IMR-90 (cell line): ENCODE data around the gene NFIX. TPM values are rescaled to one million over a fixed set of nuclear protein-coding genes. Genes with fewer than 3 reads are reported as not detected.

Source experiments
- ATAC-seq: fragments of 200-7000 bp; cut with Tn5 transposase; 2 replicates; pipeline ENCODE4 v1.9.1; 2020; ENCODE audit warnings: low read depth, mild to moderate bottlenecking, moderate library complexity
- BruUV-seq: library from RNA; stranded (reverse); fragments of 400-500 nt; replicated peaks from 2 replicates; lab custom pipeline; 2021; lab: Mats Ljungman, UMichigan
- CTCF ChIA-PET: fragments of 300-600 bp; formaldehyde crosslinking; extraction: SDS; loops from one replicate; lab custom pipeline; 2021; ENCODE audit warnings: antibody characterized with exemption; lab: Yijun Ruan, JAX
- POLR2A ChIA-PET: fragments of 300-600 bp; sonication (Branson Sonifier 250); formaldehyde crosslinking; loops from one replicate; lab custom pipeline; 2022; ENCODE audit warnings: antibody characterized with exemption; ENCODE audit not compliant: unreplicated experiment; lab: Charles Lee
- DNase-seq: peaks from one replicate; pipeline ENCODE4 v3.0.0; 2013
- H2AFZ ChIP-seq: replicated peaks from 2 replicates; pipeline ENCODE3; 2013; ENCODE audit warnings: low read length, mild to moderate bottlenecking; ENCODE audit not compliant: poor library complexity
- H2AK5ac ChIP-seq: 2 replicates; pipeline ENCODE4 v1.6.1; 2013; ENCODE audit warnings: low read depth, low read length, inconsistent platforms
- H2AK9ac ChIP-seq: replicated peaks from 2 replicates; pipeline ENCODE3; 2013; ENCODE audit warnings: mild to moderate bottlenecking, low read depth, low read length, moderate library complexity; ENCODE audit not compliant: poor library complexity
- H2BK120ac ChIP-seq: 2 replicates; pipeline ENCODE4 v1.6.1; 2013; ENCODE audit warnings: low read depth, low read length, inconsistent platforms
- H2BK15ac ChIP-seq: 3 replicates; pipeline ENCODE4 v1.6.1; 2013; ENCODE audit warnings: low read depth, low read length, inconsistent platforms
- H2BK20ac ChIP-seq: 2 replicates; pipeline ENCODE4 v1.6.1; 2013; ENCODE audit warnings: low read depth, mild to moderate bottlenecking, inconsistent platforms, low read length, moderate library complexity
- H2BK5ac ChIP-seq: 2 replicates; pipeline ENCODE4 v1.6.1; 2013; ENCODE audit warnings: mild to moderate bottlenecking, low read depth, low read length, inconsistent platforms; ENCODE audit not compliant: poor library complexity, severe bottlenecking
- H3K14ac ChIP-seq: replicated peaks from 2 replicates; pipeline ENCODE4 v1.6.1; 2013; ENCODE audit warnings: low read depth, low read length, inconsistent platforms
- H3K18ac ChIP-seq: 2 replicates; pipeline ENCODE4 v1.6.1; 2013; ENCODE audit warnings: low read depth, low read length, control low read depth
- H3K23ac ChIP-seq: 2 replicates; pipeline ENCODE4 v1.6.1; 2013; ENCODE audit warnings: low read depth, low read length, inconsistent platforms
- H3K27ac ChIP-seq: 2 replicates; pipeline ENCODE4 v1.5.1; 2013; ENCODE audit warnings: mild to moderate bottlenecking, control low read depth, low read length; ENCODE audit not compliant: insufficient read depth
- H3K27me3 ChIP-seq: 2 replicates; pipeline ENCODE4 v1.6.1; 2013; ENCODE audit warnings: low read length; ENCODE audit not compliant: control insufficient read depth, insufficient read depth
- H3K36me3 ChIP-seq: 2 replicates; pipeline ENCODE4 v1.6.1; 2013; ENCODE audit warnings: low read length, mixed read lengths; ENCODE audit not compliant: control insufficient read depth, insufficient read depth
- H3K4ac ChIP-seq: 2 replicates; pipeline ENCODE4 v1.6.1; 2013; ENCODE audit warnings: low read depth, low read length, inconsistent platforms
- H3K4me1 ChIP-seq: 2 replicates; pipeline ENCODE4 v1.6.1; 2013; ENCODE audit warnings: low read length, mixed read lengths; ENCODE audit not compliant: control insufficient read depth, insufficient read depth
- H3K4me2 ChIP-seq: 2 replicates; pipeline ENCODE4 v1.6.1; 2013; ENCODE audit warnings: low read depth, mild to moderate bottlenecking, control low read depth, low read length, moderate library complexity
- H3K4me3 ChIP-seq: 2 replicates; pipeline ENCODE4 v1.5.1; 2013; ENCODE audit warnings: low read depth, mild to moderate bottlenecking, control low read depth, low read length, moderate library complexity; ENCODE audit not compliant: insufficient read depth
- H3K56ac ChIP-seq: 2 replicates; pipeline ENCODE4 v1.6.1; 2013; ENCODE audit warnings: low read length, inconsistent platforms; ENCODE audit not compliant: insufficient read depth; ENCODE audit errors: extremely low read depth
- H3K79me1 ChIP-seq, 2 experiments: 2 replicates each; pipeline ENCODE4 v1.6.1; 2013; ENCODE audit warnings: low read length in 2 of 2, inconsistent platforms in 1 of 2, low read depth in 1 of 2
- H3K9ac ChIP-seq: 2 replicates; pipeline ENCODE4 v1.6.1; 2013; ENCODE audit warnings: low read depth, low read length, control low read depth
- H3K9me1 ChIP-seq: 2 replicates; pipeline ENCODE4 v1.6.1; 2013; ENCODE audit warnings: low read length, inconsistent platforms; ENCODE audit not compliant: insufficient read depth
- H3K9me3 ChIP-seq: 2 replicates; pipeline ENCODE4 v1.6.1; 2013; ENCODE audit warnings: low read length; ENCODE audit not compliant: control insufficient read depth, insufficient read depth
- H4K20me1 ChIP-seq: 2 replicates; pipeline ENCODE4 v1.6.1; 2013; ENCODE audit warnings: low read length, inconsistent platforms; ENCODE audit not compliant: insufficient read depth
- H4K5ac ChIP-seq: 2 replicates; pipeline ENCODE4 v1.6.1; 2013; ENCODE audit warnings: mild to moderate bottlenecking, low read depth, low read length, control low read depth
- H4K8ac ChIP-seq, 2 experiments: 2 replicates each; pipeline ENCODE4 v1.6.1; 2013; ENCODE audit warnings: low read depth in 2 of 2, low read length in 2 of 2, control low read depth in 1 of 2, inconsistent platforms in 1 of 2
- H4K91ac ChIP-seq: 2 replicates; pipeline ENCODE4 v1.6.1; 2013; ENCODE audit warnings: low read depth, low read length, inconsistent platforms; ENCODE audit not compliant: insufficient read depth
- BHLHE40 ChIP-seq: fragments of 150-350 bp; IDR thresholded peaks from 2 replicates; pipeline ENCODE4 v1.6.1; 2016; ENCODE audit warnings: mild to moderate bottlenecking, low read depth, low read length
- MAZ ChIP-seq: IDR thresholded peaks from 2 replicates; pipeline ENCODE4 v1.6.1; 2012; ENCODE audit warnings: low read depth, mild to moderate bottlenecking, low read length, improper control_type of control experiment, moderate library complexity, borderline replicate concordance
- MXI1 ChIP-seq: IDR thresholded peaks from 2 replicates; pipeline ENCODE4 v1.6.1; 2012; ENCODE audit warnings: low read depth, mild to moderate bottlenecking, low read length, moderate library complexity, borderline replicate concordance
- whole genome bisulfite sequencing, 2 experiments: methylation state at CpG; one replicate each; pipeline versions ENCODE4 v1.1.5 to v1.1.7; 2013; ENCODE audit warnings: missing lambda C conversion rate in 2 of 2; ENCODE audit not compliant: insufficient read length in 1 of 2; ENCODE audit errors: extremely low coverage in 2 of 2; 5-methylcytosine and 5-hydroxymethylcytosine counted together
- dilution Hi-C: fragments of 300-500 bp; cut with HindIII; formaldehyde crosslinking; loops from one replicate; pipeline ENCODE4 v1.14.3; 2018; ENCODE audit warnings: low sequenced_read_pairs; ENCODE audit not compliant: unreplicated experiment
- in situ Hi-C: fragments of 300-500 bp; cut with MboI; formaldehyde crosslinking; loops from 3 replicates; pipeline ENCODE4 v1.14.3; 2019; ENCODE audit warnings: low sequenced_read_pairs, inconsistent platforms, mixed read lengths
- intact Hi-C: fragments of 100-400 bp; cut with micrococcal nuclease; formaldehyde crosslinking; loops from 2 replicates; pipeline ENCODE4 v1.10.0; 2022
- polyA plus RNA-seq, 3 experiments: library from polyadenylated mRNA; depleted of rRNA; stranded (reverse); fragments of >200 nt; gene quantifications; 2 replicates each; pipeline ENCODE4 v1.2.3, GENCODE V29; 2012; ENCODE audit warnings: low replicate concordance in 1 of 3
- total RNA-seq: library from RNA; depleted of rRNA; stranded (reverse); fragments of >200 nt; gene quantifications from 2 replicates; pipeline ENCODE4 v1.2.3, GENCODE V29; 2012
- TF ChIP-seq, protein P1 (sequence below): conservative IDR thresholded peaks from 2 replicates; pipeline ENCODE4 v1.5.1; 2012; ENCODE audit warnings: mild to moderate bottlenecking, low read depth, low read length, improper control_type of control experiment

NFIX gene
- total and polyA plus RNA-seq, 2 of the 4 experiments (the other 2 are of a cell fraction) = 10.2 to 47.7 TPM

DNA sequence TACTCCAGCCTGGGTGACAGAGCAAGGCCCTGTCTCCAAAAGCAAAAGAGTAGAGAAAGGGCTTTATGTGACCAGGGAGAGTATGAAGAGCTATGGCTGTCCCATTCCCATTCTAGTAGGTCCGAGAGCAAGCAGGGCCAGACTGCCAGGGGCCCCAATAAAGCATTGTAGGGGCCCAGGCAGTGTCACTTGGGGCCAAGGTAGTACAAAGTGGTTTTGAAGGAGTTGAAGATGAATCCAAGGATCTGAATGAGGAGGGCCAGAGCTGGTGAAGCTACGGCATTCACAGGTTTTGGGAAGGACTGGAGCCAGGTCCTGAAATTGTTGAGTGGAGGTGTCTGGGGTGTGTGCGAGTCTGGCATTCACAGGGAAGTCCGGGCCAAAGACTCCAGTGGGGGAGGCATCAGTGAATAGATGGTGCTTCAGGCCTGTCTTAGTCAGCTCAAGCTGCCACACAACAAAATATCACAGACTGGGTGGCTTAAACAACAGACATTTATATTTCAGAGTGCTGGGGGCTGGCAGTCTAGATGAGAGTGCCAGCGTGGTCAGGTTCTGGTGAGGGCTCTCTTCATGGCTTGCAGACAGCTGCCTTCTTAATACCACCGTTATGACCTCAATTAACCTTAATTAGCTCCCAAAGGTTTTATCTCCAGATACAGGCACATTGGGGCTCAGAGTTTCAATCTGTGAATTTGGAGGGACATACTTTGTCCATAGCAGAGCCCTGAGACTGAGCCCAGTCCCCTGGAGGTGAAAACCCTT is 132.7 kb downstream of the NFIX start:
- Histone ChIP-seq H2AK5ac (no peak overlapping the region), H3K27me3 (no peaks in the 10 kb centered on the region), H3K4me3 (no peak overlapping the region), H2AK9ac (no peak overlapping the region), H3K4me2 (no peak overlapping the region), H3K23ac (no peak overlapping the region), H3K79me1 (peaks cover 10 to 83% of the 10 kb centered on the region in 2 experiments; a peak in 3 of 4 replicates), H4K8ac (no peak overlapping the region), H2AFZ (no peak overlapping the region), H2BK120ac (no peak overlapping the region), H3K4ac (no peak overlapping the region), H3K36me3 (peaks cover 14% of the 10 kb centered on the region), H4K20me1 (peaks cover 90% of the 10 kb centered on the region), H3K56ac (no peak overlapping the region), H2BK20ac (no peak overlapping the region), H3K9me1 (peaks cover 29% of the 10 kb centered on the region), H3K27ac (no peak overlapping the region), H3K18ac (no peak overlapping the region), H3K14ac (no peak overlapping the region), H3K9ac (no peak overlapping the region), H4K5ac (no peak overlapping the region), H2BK5ac (no peak overlapping the region), H3K9me3 (no peaks in the 10 kb centered on the region), H3K4me1 (peaks cover 13% of the 10 kb centered on the region; the same call in 1 of the 2 replicates), H4K91ac (no peak overlapping the region), H2BK15ac (no peak overlapping the region)
- dilution Hi-C loops (no loop called here), in situ Hi-C loops (no loop called here), intact Hi-C loops (no loop called here)
- TF ChIP-seq BHLHE40 (no peak), MAZ (no peak), MXI1 (no peak)
- TF ChIP-seq, protein P1, sequence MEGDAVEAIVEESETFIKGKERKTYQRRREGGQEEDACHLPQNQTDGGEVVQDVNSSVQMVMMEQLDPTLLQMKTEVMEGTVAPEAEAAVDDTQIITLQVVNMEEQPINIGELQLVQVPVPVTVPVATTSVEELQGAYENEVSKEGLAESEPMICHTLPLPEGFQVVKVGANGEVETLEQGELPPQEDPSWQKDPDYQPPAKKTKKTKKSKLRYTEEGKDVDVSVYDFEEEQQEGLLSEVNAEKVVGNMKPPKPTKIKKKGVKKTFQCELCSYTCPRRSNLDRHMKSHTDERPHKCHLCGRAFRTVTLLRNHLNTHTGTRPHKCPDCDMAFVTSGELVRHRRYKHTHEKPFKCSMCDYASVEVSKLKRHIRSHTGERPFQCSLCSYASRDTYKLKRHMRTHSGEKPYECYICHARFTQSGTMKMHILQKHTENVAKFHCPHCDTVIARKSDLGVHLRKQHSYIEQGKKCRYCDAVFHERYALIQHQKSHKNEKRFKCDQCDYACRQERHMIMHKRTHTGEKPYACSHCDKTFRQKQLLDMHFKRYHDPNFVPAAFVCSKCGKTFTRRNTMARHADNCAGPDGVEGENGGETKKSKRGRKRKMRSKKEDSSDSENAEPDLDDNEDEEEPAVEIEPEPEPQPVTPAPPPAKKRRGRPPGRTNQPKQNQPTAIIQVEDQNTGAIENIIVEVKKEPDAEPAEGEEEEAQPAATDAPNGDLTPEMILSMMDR = no peak
- 100% methylated on average over 1 of the region's 6 CpGs; no CpG with 5 or more reads in 1 of the 2 experiments for WGBS, 2 experiments
- no TSS peak for BruUV-seq
- ATAC-seq (no peak), DNase-seq (no peak)
- CTCF ChIA-PET = interaction anchor here (0.6 kb wide), 1 partner anchor 243 kb away, joined by 3 read pairs; no protein-coding TSS in a partner anchor
- POLR2A ChIA-PET = no interaction called here
